Measurements from ENCODE around the gene RETREG2.

GRCh38 chr2:219210886-219211362 lies 32.8 kb downstream of the RETREG2 start:
- no peak for TF ChIP-seq CTCF (IDR thresholded peaks at IDR 0.05)
- TF ChIP-seq POLR2A (IDR thresholded peaks at IDR 0.05) = no peak

Measured in right lobe of liver (tissue), 4 donors.